ENCODE data around the gene GNA14.
A peak's percentile ranks its signal among the peaks of the same experiment; 100 is the strongest.
"Not testable (repeated sequence)": the region's sequence is repeated elsewhere in the genome, so short reads cannot be mapped to it uniquely, and the experiment has no call there.

The GNA14 gene

GRCh38 chr9:77402286-77402685 is 245.8 kb downstream of the GNA14 start:
- DNase-seq (ENCODE audit: low spot score) = no peak

GRCh38 chr9:77399964-77400363 is 248.2 kb downstream of the GNA14 start:
- no peak for DNase-seq (ENCODE audit: low spot score)

- not testable (repeated sequence) for DNase-seq (ENCODE audit: low spot score)
These were observed 249.5 kb downstream of the GNA14 start for GRCh38 chr9:77398581-77398980.

GRCh38 chr9:77392328-77392727 is 255.8 kb downstream of the GNA14 start:
- DNase-seq (ENCODE audit: low spot score) = no peak

- DNase-seq (ENCODE audit: low spot score) = no peak
These were observed 256.3 kb downstream of the GNA14 start for GRCh38 chr9:77391834-77392233.

- no peak for DNase-seq (ENCODE audit: low spot score)
These were observed 261.9 kb downstream of the GNA14 start for GRCh38 chr9:77386187-77386586.

- DNase-seq (ENCODE audit: low spot score) = peak; percentile 16
These were observed 263.7 kb downstream of the GNA14 start for GRCh38 chr9:77384406-77384805.

GRCh38 chr9:77375956-77376532 is 272.1 kb downstream of the GNA14 start:
- DNase-seq (ENCODE audit: low spot score) = no peak

- no peak for DNase-seq (ENCODE audit: low spot score)
These were observed 273.9 kb downstream of the GNA14 start for GRCh38 chr9:77374266-77374665.
